ENCODE measurements around the gene SSBP3. TPM values are rescaled to one million over a fixed set of nuclear protein-coding genes. Genes with fewer than 3 reads are reported as not detected.
A peak's percentile ranks its signal among the peaks of the same experiment; 100 is the strongest.

The SSBP3 gene
- total RNA-seq, 4 donors from 2014 or later, result 15.4 to 23.0 (median 18.2) TPM

DNA sequence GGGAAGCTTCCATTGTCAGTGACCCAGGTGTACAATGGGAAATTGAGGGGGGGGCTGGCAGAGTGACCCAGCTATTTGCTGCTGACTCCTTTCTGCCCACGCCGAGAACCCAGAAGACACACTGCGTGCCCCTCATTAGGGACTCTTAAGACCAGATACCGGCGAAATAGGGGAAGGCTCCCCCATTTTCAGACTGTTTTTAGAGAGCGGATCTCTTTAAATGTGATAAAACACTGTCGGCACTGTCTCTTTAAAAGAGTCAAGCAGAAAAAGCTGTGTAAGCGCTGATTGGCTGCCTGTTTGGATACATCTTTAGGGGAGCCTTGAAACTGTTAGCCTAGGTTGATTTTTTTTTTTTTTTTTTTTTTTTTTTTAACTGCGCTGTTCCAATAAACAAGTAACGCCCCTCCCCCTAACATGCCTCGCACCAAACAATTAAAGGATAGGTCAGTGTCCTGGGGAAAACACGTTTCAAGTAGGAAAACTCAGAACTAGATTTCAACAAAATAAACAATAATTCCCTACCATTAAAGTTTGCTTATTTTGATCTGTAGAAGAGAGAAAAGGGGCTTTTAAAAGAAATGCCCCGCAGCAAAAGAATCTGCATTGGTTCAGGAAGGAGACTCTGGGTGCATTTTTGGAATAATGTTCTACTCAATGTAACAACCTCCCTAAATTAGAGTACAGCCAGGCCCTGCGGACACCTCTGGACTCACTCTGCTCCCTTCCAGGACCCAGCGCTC, 1.4 kb upstream of the SSBP3 start:
- Histone ChIP-seq H3K9me3 (no peaks in the 10 kb centered on the region), H3K27ac (peak overlapping the region; percentile 86 to 95 (median 89)), H3K27me3 (no peaks in the 10 kb centered on the region), H3K4me3 (replicated peaks in 1 of 3) (peak overlapping the region; percentile 48 to 96 (median 59)), H3K4me1 (peaks cover 24 to 36% of the 10 kb centered on the region in 2 donors), H3K36me3 (no peaks in the 10 kb centered on the region)
- DNase-seq, result peak; percentile 73 to 76
- WGBS, 2 donors, result 11 to 14% methylated on average over 15 of the region's 15 CpGs
- TF ChIP-seq POLR2A (IDR thresholded peaks at IDR 0.05), result peak in 1 of 2 donors; percentile 53
- peak in 2 of 6 experiments; percentile 10 to 17 for TF ChIP-seq CTCF (IDR thresholded peaks at IDR 0.05)
- intact Hi-C loops (cut with DNase I), result loop anchor here (2.0 to 5.0 kb wide), 3 partner anchors 81 to 285 kb away; no protein-coding TSS in a partner anchor

DNA sequence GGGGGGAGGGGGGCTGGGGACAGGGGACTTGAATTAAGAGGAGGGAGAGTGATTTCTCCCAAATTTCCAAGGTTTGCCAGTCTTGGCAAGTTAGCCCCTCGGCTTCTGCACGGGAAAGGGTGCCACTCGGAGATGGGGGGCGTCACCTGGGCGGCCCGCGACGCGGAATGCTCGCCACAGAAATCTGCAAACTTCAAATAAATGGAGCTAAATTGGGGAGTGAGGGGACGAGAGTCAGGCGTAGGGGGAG, 885 bp upstream of the SSBP3 start:
- DNase-seq, result no peak
- H3K4me1 ChIP-seq, result peaks cover 25 to 39% of the 10 kb centered on the region in 2 donors
- H3K9me3 ChIP-seq, result no peaks in the 10 kb centered on the region
- H3K27ac ChIP-seq, result peak overlapping the region; percentile 86 to 95 (median 89)
- intact Hi-C loops (cut with DNase I), result loop anchor here (5.0 kb wide), 2 partner anchors 135 to 285 kb away; no protein-coding TSS in a partner anchor
- peak overlapping the region; percentile 48 to 96 (median 59) for H3K4me3 ChIP-seq (replicated peaks in 1 of 3)
- H3K27me3 ChIP-seq, result no peaks in the 10 kb centered on the region
- no peaks in the 10 kb centered on the region for H3K36me3 ChIP-seq
- TF ChIP-seq POLR2A (IDR thresholded peaks at IDR 0.05) (no peak), CTCF (IDR thresholded peaks at IDR 0.05) (no peak)
- WGBS, 2 donors, result 1 to 2% methylated on average over 12 of the region's 12 CpGs

GRCh38 chr1:54405898-54406293, 298 bp downstream of the SSBP3 start:
- WGBS, 2 donors, result 3% methylated on average over 6 of the region's 57 CpGs; no CpG with 5 or more reads in 1 of the 2 donors
- H3K36me3 ChIP-seq, result peaks cover 5 to 6% of the 10 kb centered on the region in 2 donors
- DNase-seq, result no peak
- intact Hi-C loops (cut with DNase I), result loop anchor here (5.0 kb wide), 2 partner anchors 134 to 284 kb away; no protein-coding TSS in a partner anchor
- peaks cover 25 to 39% of the 10 kb centered on the region in 2 donors for H3K4me1 ChIP-seq
- TF ChIP-seq CTCF (IDR thresholded peaks at IDR 0.05) (no peak), POLR2A (IDR thresholded peaks at IDR 0.05) (no peak)
- no peak overlapping the region for H3K27ac ChIP-seq
- peak overlapping the region in 1 of 3 donors; percentile 69 for H3K4me3 ChIP-seq (replicated peaks in 1 of 3)
- H3K27me3 ChIP-seq, result no peaks in the 10 kb centered on the region
- H3K9me3 ChIP-seq, result no peaks in the 10 kb centered on the region

- intact Hi-C loops (cut with DNase I), result loop anchor here (5.0 kb wide), 2 partner anchors 133 to 283 kb away; no protein-coding TSS in a partner anchor
- no peaks in the 10 kb centered on the region for H3K9me3 ChIP-seq
- DNase-seq, result peak; percentile 49 to 55
- H3K4me1 ChIP-seq, result peaks cover 25 to 39% of the 10 kb centered on the region in 2 donors
- no peak for TF ChIP-seq CTCF (IDR thresholded peaks at IDR 0.05)
- TF ChIP-seq POLR2A (IDR thresholded peaks at IDR 0.05), result no peak
- peak overlapping the region; percentile 51 to 79 (median 69) for H3K4me3 ChIP-seq (replicated peaks in 1 of 3)
- 5 to 7% methylated on average over 29 to 41 of the region's 92 CpGs for WGBS, 2 donors
- peaks cover 5 to 6% of the 10 kb centered on the region in 2 donors for H3K36me3 ChIP-seq
- no peak overlapping the region for H3K27ac ChIP-seq
- no peaks in the 10 kb centered on the region for H3K27me3 ChIP-seq
These were observed 976 bp downstream of the SSBP3 start for GRCh38 chr1:54404939-54405897.

All from thyroid gland (tissue), 4 donors.